ENCODE results near the gene RHOV. TPM values are rescaled to one million over a fixed set of nuclear protein-coding genes. Genes with fewer than 3 reads are reported as not detected.

RHOV gene
- total RNA-seq, 2 donors from 2014 or later = 14.9 to 18.6 TPM

DNA sequence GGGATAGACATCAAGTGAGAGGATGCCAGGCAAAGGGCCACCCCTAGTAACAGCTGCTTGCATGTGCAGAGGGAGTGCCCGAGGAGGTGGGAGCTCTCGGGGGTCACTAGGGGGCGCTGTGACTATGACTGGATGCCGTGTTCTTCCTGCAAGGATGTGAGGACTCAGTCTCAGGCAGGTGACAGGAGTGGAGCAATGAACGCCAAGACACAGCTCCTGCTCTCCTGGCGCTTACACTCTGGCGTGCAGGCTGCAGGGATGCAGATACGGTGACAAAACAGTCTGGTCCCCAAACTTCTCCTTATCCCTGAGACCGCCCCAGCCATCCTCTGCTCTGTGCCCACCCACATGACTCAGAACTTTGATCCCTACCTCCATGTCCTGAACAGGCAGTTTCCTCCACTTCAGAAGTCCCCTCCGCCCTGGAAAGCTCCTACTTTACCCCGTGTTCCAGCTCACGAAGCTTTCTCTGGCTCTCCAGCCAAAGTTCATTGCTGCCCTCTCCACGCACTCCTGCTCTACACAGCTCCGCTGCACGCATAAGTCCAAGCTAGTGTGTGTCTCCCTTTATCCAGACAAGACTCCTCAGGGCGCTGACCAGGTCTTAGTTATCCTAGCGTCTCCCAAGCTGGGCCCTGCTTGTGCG is 14.7 kb downstream of the RHOV start:
- Histone ChIP-seq H3K4me1 (peaks cover 14% of the 10 kb centered on the region), H3K4me3 (no peak overlapping the region), H3K27me3 (no peaks in the 10 kb centered on the region), H3K27ac (peak overlapping the region; percentile 30), H3K36me3 (no peaks in the 10 kb centered on the region), H3K9ac (ENCODE audit: low read depth in 2 of 2, low read length in 2 of 2) (peak overlapping the region in 1 of 2 donors; percentile 31), H3K9me3 (no peaks in the 10 kb centered on the region)
- intact Hi-C loops (cut with DNase I) = loop anchor here (5.0 kb wide), 1 partner anchor 33 kb away; the partner anchor contains the start of gene VPS18
- TF ChIP-seq CTCF (IDR thresholded peaks at IDR 0.05) = peak; percentile 77
- DNase-seq = peak; percentile 93

DNA sequence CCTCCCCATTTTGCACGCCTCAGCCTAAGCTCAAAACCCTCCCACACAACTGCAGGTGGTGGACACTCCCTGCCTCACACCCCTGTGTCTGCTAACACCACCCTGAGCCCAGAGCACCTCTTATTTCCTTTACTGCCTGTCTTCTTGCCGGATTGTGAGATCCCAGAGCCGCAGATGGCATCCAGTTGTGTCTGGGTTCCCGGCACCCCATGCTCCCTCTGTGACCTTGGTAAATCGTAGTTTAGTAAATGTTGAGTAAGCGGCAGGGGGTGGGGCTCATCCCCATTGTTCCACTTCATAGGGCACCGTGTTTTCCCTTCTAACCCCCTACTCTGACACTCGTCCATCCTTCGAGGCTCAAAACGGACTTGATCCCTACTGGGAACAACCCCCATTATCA is 15.3 kb downstream of the RHOV start:
- no peak overlapping the region for H3K27ac ChIP-seq
- peak overlapping the region in 1 of 2 donors; percentile 31 for H3K9ac ChIP-seq (ENCODE audit: low read depth in 2 of 2, low read length in 2 of 2)
- DNase-seq = no peak
- H3K4me3 ChIP-seq = no peak overlapping the region
- TF ChIP-seq CTCF (IDR thresholded peaks at IDR 0.05) = no peak
- H3K36me3 ChIP-seq = no peaks in the 10 kb centered on the region
- no peaks in the 10 kb centered on the region for H3K27me3 ChIP-seq
- peaks cover 14% of the 10 kb centered on the region for H3K4me1 ChIP-seq
- intact Hi-C loops (cut with DNase I) = loop anchor here (5.0 kb wide), 1 partner anchor 34 kb away; the partner anchor contains the start of gene VPS18
- H3K9me3 ChIP-seq = no peaks in the 10 kb centered on the region

DNA sequence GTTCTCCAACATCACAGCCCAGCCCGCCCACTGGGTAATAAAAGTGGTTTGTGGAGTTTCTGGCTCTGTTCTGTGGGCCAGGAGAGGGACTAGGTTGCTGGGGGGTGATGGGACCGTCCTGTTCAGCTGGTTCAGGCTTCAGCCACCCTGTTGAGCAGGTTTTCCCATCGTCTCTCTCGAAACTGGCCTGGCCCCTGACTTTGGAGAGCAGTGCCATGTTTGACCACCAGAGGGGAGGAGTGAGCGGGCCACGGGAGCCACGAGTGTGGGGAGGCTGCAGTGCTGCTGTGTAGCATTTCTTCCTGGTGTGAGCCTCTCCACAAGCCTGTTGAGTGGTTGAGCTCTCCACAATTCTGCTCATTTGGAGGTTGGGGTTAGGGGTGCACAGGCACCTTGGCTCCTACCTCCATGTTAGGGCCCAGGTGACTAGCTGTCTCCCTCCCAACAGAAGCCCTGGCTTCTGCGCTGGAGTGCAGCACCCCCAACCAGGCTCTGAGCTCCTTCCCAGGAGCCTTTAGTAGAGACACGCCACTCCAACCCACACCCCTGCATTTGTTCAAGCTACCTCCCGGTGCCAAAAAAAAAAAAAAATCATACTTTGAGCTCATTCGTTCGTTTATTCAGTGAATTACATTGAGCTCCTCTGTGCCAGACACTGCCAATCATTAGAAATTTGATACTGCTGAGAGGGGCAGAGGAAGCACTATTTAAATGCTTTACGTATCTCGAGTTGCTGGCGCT is 16.3 kb downstream of the RHOV start:
- no peak overlapping the region for H3K4me3 ChIP-seq
- intact Hi-C loops (cut with DNase I) = loop anchor here (5.0 kb wide), 1 partner anchor 35 kb away; the partner anchor contains the start of gene VPS18
- no peaks in the 10 kb centered on the region for H3K9me3 ChIP-seq
- no peaks in the 10 kb centered on the region for H3K27me3 ChIP-seq
- peaks cover 14% of the 10 kb centered on the region for H3K4me1 ChIP-seq
- TF ChIP-seq CTCF (IDR thresholded peaks at IDR 0.05) = peak; percentile 96
- H3K9ac ChIP-seq (ENCODE audit: low read depth in 2 of 2, low read length in 2 of 2) = peak overlapping the region; percentile 52 to 81
- peak; percentile 94 for DNase-seq
- no peaks in the 10 kb centered on the region for H3K36me3 ChIP-seq
- H3K27ac ChIP-seq = peak overlapping the region; percentile 85

- peak overlapping the region; percentile 26 to 81 for H3K9ac ChIP-seq (ENCODE audit: low read depth in 2 of 2, low read length in 2 of 2)
- peaks cover 14% of the 10 kb centered on the region for H3K4me1 ChIP-seq
- peak overlapping the region; percentile 85 for H3K27ac ChIP-seq
- no peak for DNase-seq
- TF ChIP-seq CTCF (IDR thresholded peaks at IDR 0.05) = no peak
- intact Hi-C loops (cut with DNase I) = loop anchor here (5.0 kb wide), 1 partner anchor 36 kb away; the partner anchor contains the start of gene VPS18
- no peak overlapping the region for H3K4me3 ChIP-seq
- H3K27me3 ChIP-seq = no peaks in the 10 kb centered on the region
- H3K36me3 ChIP-seq = no peaks in the 10 kb centered on the region
- no peaks in the 10 kb centered on the region for H3K9me3 ChIP-seq
Observed at GRCh38 chr15:40856746-40857145, 17.3 kb downstream of the RHOV start.

- no peak for TF ChIP-seq CTCF (IDR thresholded peaks at IDR 0.05)
- Histone ChIP-seq H3K27ac (no peak overlapping the region), H3K36me3 (no peaks in the 10 kb centered on the region), H3K4me3 (no peak overlapping the region), H3K4me1 (peaks cover 14% of the 10 kb centered on the region), H3K9me3 (no peaks in the 10 kb centered on the region), H3K9ac (ENCODE audit: low read depth in 2 of 2, low read length in 2 of 2) (no peak overlapping the region), H3K27me3 (no peaks in the 10 kb centered on the region)
- intact Hi-C loops (cut with DNase I) = loop anchor here (5.0 kb wide), 1 partner anchor 37 kb away; the partner anchor contains the start of gene VPS18
- DNase-seq = no peak
Observed at GRCh38 chr15:40855706-40856234, 18.3 kb downstream of the RHOV start.

Measured in colonic mucosa (tissue), 4 donors.